ENCODE data around the gene AIG1.

Gene AIG1

DNA sequence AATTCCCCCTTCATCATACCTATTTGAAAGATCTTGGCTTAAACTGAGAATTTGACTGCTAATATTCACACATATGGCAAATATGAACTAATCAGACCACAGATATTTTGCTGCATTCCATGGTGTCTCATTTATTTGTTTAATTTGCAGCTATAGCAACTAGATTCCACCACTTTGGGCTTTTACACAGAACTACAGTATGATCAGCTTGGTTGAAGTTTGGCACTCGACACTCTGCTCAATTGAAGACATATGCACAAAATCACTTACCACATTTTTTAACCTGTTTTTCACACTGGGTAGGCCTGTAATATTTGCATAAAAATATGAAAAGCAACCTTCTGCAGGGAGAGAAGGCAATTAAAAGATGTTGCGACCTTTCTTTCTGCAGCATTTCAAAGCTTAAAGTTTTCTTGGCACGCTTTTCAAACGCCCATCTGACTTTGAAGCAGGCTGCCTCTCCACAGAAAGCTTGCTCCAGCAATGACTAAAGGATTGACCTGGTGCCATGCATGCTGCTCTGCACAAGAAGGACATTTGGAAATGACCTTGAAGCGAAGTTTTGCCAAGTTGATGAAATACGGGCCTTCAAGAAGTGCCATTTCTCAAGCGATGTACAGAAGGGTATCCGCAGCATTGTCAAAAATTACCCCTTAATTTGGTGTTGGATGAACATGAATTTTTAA is 126.7 kb downstream of the AIG1 start:
- TF ChIP-seq, protein P1, sequence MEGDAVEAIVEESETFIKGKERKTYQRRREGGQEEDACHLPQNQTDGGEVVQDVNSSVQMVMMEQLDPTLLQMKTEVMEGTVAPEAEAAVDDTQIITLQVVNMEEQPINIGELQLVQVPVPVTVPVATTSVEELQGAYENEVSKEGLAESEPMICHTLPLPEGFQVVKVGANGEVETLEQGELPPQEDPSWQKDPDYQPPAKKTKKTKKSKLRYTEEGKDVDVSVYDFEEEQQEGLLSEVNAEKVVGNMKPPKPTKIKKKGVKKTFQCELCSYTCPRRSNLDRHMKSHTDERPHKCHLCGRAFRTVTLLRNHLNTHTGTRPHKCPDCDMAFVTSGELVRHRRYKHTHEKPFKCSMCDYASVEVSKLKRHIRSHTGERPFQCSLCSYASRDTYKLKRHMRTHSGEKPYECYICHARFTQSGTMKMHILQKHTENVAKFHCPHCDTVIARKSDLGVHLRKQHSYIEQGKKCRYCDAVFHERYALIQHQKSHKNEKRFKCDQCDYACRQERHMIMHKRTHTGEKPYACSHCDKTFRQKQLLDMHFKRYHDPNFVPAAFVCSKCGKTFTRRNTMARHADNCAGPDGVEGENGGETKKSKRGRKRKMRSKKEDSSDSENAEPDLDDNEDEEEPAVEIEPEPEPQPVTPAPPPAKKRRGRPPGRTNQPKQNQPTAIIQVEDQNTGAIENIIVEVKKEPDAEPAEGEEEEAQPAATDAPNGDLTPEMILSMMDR (IDR thresholded peaks at IDR 0.05) = no peak
- H2AFZ ChIP-seq = no peak overlapping the region
- no peaks in the 10 kb centered on the region for H3K27me3 ChIP-seq (ENCODE audit: control insufficient read depth, insufficient read depth, low read length)
- H3K9me3 ChIP-seq (ENCODE audit: control insufficient read depth, low read length) = no peaks in the 10 kb centered on the region
- no peaks in the 10 kb centered on the region for H3K36me3 ChIP-seq (ENCODE audit: control insufficient read depth, insufficient read depth, low read length)
- H3K27ac ChIP-seq = no peak overlapping the region
- no peak overlapping the region for H3K4me3 ChIP-seq (ENCODE audit: low read depth, low read length)
- no peak overlapping the region for H3K9ac ChIP-seq
- H3K4me2 ChIP-seq (ENCODE audit: low read length) = no peak overlapping the region
- no peaks in the 10 kb centered on the region for H3K79me2 ChIP-seq
- H3K4me1 ChIP-seq = no peaks in the 10 kb centered on the region

DNA sequence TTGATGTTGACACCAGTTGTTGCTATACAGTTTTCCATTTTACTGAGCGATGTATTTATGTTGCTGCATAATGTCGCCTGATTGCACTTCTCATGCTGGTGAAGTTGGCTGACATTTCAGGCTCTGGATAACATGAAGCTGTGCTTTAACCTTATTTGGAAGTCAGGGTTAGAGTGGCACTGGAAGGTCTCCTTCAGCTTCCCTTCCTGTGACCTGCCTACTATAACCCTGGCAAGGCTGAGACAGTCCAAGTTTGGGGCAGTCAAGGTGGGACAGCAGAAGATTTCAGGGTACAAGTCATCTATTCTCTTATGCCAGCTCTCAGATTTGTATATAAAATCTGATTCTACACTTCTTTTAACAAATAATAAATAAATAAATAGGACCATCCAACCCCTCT is 127.6 kb downstream of the AIG1 start:
- TF ChIP-seq, protein P1 (IDR thresholded peaks at IDR 0.05) = no peak
- no peak overlapping the region for H2AFZ ChIP-seq
- H3K9me3 ChIP-seq (ENCODE audit: control insufficient read depth, low read length) = no peaks in the 10 kb centered on the region
- H3K27ac ChIP-seq = no peak overlapping the region
- no peak overlapping the region for H3K9ac ChIP-seq
- no peaks in the 10 kb centered on the region for H3K79me2 ChIP-seq
- no peaks in the 10 kb centered on the region for H3K36me3 ChIP-seq (ENCODE audit: control insufficient read depth, insufficient read depth, low read length)
- no peaks in the 10 kb centered on the region for H3K27me3 ChIP-seq (ENCODE audit: control insufficient read depth, insufficient read depth, low read length)
- no peak overlapping the region for H3K4me3 ChIP-seq (ENCODE audit: low read depth, low read length)
- H3K4me1 ChIP-seq = no peaks in the 10 kb centered on the region
- H3K4me2 ChIP-seq (ENCODE audit: low read length) = no peak overlapping the region

DNA sequence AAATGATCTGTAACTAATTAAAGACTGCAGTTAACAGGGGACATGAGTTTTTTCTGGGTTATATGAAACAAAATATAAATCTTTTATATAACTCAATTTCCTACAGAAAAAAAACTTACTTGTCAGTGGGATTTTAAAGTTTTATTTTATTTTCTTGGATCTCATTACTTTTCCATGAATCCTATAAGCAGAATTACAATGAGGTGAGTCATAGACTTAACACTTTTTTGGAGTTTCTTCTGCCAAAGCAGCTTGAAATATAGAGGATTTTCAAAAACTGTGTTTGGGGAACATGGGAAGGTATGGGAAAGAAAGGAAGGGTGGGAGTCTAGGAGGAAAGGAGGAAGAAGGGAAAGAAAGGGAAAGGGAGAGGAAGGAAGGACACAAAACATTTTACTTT is 130.7 kb downstream of the AIG1 start:
- Histone ChIP-seq H3K4me1 (peaks cover under 1% of the 10 kb centered on the region), H3K9ac (no peak overlapping the region), H3K27me3 (ENCODE audit: control insufficient read depth, insufficient read depth, low read length) (no peaks in the 10 kb centered on the region), H3K4me2 (ENCODE audit: low read length) (no peak overlapping the region), H3K27ac (no peak overlapping the region), H2AFZ (no peak overlapping the region), H3K79me2 (no peaks in the 10 kb centered on the region), H3K9me3 (ENCODE audit: control insufficient read depth, low read length) (no peaks in the 10 kb centered on the region), H3K4me3 (ENCODE audit: low read depth, low read length) (no peak overlapping the region), H3K36me3 (ENCODE audit: control insufficient read depth, insufficient read depth, low read length) (no peaks in the 10 kb centered on the region)
- TF ChIP-seq, protein P1 (IDR thresholded peaks at IDR 0.05) = no peak

DNA sequence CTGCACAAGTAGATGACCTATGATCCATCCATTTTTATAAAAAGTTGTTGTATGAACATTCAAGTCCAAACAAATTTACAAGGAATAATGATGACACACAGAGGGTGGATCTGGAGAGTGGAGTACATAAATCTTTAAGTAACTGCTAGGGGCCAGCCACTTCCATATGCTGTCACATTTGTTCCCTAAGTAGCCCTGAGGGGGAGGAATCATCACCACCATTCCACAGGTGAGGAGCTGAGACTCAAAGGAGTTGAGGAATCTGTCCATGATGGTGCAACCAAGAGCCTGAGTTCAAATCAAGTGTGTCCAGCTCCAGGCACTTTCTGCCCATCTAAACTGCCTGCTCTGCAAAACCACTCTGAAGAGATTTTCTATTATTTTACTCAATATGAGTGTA is 132.1 kb downstream of the AIG1 start:
- H3K36me3 ChIP-seq (ENCODE audit: control insufficient read depth, insufficient read depth, low read length) = no peaks in the 10 kb centered on the region
- H3K4me2 ChIP-seq (ENCODE audit: low read length) = no peak overlapping the region
- no peak overlapping the region for H2AFZ ChIP-seq
- TF ChIP-seq, protein P1 (IDR thresholded peaks at IDR 0.05) = no peak
- H3K79me2 ChIP-seq = no peaks in the 10 kb centered on the region
- H3K9me3 ChIP-seq (ENCODE audit: control insufficient read depth, low read length) = no peaks in the 10 kb centered on the region
- no peak overlapping the region for H3K9ac ChIP-seq
- H3K4me3 ChIP-seq (ENCODE audit: low read depth, low read length) = no peak overlapping the region
- H3K27me3 ChIP-seq (ENCODE audit: control insufficient read depth, insufficient read depth, low read length) = no peaks in the 10 kb centered on the region
- H3K4me1 ChIP-seq = peaks cover 5% of the 10 kb centered on the region
- H3K27ac ChIP-seq = no peak overlapping the region

DNA sequence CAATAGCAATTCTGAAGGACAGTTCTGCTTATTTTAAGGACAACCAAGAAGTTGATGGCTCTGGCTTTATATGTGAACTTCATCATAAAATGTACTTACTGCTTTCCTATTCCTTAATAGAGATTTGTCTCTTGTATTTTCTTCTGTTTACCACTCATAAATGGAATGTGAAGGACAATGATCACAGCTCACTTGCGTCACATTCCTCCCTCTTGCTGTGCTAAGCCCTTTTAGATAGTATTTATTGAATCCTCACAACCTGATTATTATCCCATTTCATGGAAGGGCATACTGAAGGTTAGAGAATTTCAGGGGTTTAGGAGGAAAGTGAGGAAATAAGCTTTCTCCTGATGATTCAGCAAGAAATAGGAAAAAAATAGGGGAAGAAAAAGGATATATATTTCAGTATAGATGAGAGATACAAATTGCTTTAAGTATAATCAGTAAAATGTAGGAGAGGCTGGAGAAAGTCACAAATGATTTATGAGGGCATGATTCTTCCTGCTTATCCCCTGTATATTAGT is 132.9 kb downstream of the AIG1 start:
- no peak overlapping the region for H3K4me3 ChIP-seq (ENCODE audit: low read depth, low read length)
- H3K9me3 ChIP-seq (ENCODE audit: control insufficient read depth, low read length) = no peaks in the 10 kb centered on the region
- H3K4me2 ChIP-seq (ENCODE audit: low read length) = no peak overlapping the region
- H3K9ac ChIP-seq = no peak overlapping the region
- no peaks in the 10 kb centered on the region for H3K79me2 ChIP-seq
- no peak overlapping the region for H3K27ac ChIP-seq
- peaks cover 5% of the 10 kb centered on the region for H3K4me1 ChIP-seq
- H3K36me3 ChIP-seq (ENCODE audit: control insufficient read depth, insufficient read depth, low read length) = no peaks in the 10 kb centered on the region
- TF ChIP-seq, protein P1 (IDR thresholded peaks at IDR 0.05) = no peak
- H3K27me3 ChIP-seq (ENCODE audit: control insufficient read depth, insufficient read depth, low read length) = no peaks in the 10 kb centered on the region
- H2AFZ ChIP-seq = no peak overlapping the region

All from parathyroid adenoma (tissue), 2 donors.